OCI-M2 (cell line): ENCODE data around the gene DOCK2.

ENCODE experiments used
- DNase-seq: peaks from one replicate; lab custom pipeline; 2025; ENCODE audit not compliant: unreplicated experiment; lab: John Stamatoyannopoulos, UW

DOCK2 gene

GRCh38 chr5:170020423-170020822, 383.3 kb downstream of the DOCK2 start:
- DNase-seq = no peak

GRCh38 chr5:170021506-170021905, 384.4 kb downstream of the DOCK2 start:
- DNase-seq = no peak

- DNase-seq = no peak
These were observed 388.8 kb downstream of the DOCK2 start for GRCh38 chr5:170025853-170026252.

- no peak for DNase-seq
These were observed 391.0 kb downstream of the DOCK2 start for GRCh38 chr5:170028124-170028523.

- DNase-seq = no peak
These were observed 397.2 kb downstream of the DOCK2 start for GRCh38 chr5:170034231-170034630.

- DNase-seq = no peak
These were observed 401.2 kb downstream of the DOCK2 start for GRCh38 chr5:170038241-170038640.

GRCh38 chr5:170039830-170040229, 402.8 kb downstream of the DOCK2 start:
- DNase-seq = no peak

GRCh38 chr5:170046241-170046640, 409.2 kb downstream of the DOCK2 start:
- DNase-seq = no peak

- DNase-seq = no peak
These were observed 412.6 kb downstream of the DOCK2 start for GRCh38 chr5:170049713-170050112.

GRCh38 chr5:170053896-170054295, 416.8 kb downstream of the DOCK2 start:
- no peak for DNase-seq

GRCh38 chr5:170055606-170056005, 418.5 kb downstream of the DOCK2 start:
- DNase-seq = no peak

GRCh38 chr5:170056561-170057267, 419.6 kb downstream of the DOCK2 start:
- no peak for DNase-seq

GRCh38 chr5:170057311-170057710, 420.2 kb downstream of the DOCK2 start:
- no peak for DNase-seq

- DNase-seq = no peak
These were observed 422.1 kb downstream of the DOCK2 start for GRCh38 chr5:170059221-170059620.

- no peak for DNase-seq
These were observed 430.1 kb downstream of the DOCK2 start for GRCh38 chr5:170067152-170067551.

GRCh38 chr5:170067574-170068170, 430.6 kb downstream of the DOCK2 start:
- DNase-seq = no peak

- DNase-seq = no peak
These were observed 432.4 kb downstream of the DOCK2 start for GRCh38 chr5:170069512-170069911.

GRCh38 chr5:170070556-170071412, 433.7 kb downstream of the DOCK2 start:
- DNase-seq = no peak

GRCh38 chr5:170071748-170072147, 434.7 kb downstream of the DOCK2 start:
- DNase-seq = no peak

GRCh38 chr5:170075696-170076095, 438.6 kb downstream of the DOCK2 start:
- DNase-seq = no peak

GRCh38 chr5:170076211-170076610, 439.1 kb downstream of the DOCK2 start:
- DNase-seq = no peak

- no peak for DNase-seq
These were observed 439.7 kb downstream of the DOCK2 start for GRCh38 chr5:170076739-170077138.
